Tibial nerve (tissue), 3 donors: ENCODE measurements around the gene PPM1H.

Experiments used
- POLR2A ChIP-seq, 2 donors: fragments of 450-650 bp; IDR thresholded peaks; one replicate each; pipeline ENCODE4 v1.6.1; 2017; ENCODE audit warnings: antibody characterized with exemption in 2 of 2, mild to moderate bottlenecking in 2 of 2, moderate library complexity in 2 of 2
- TF ChIP-seq, protein P1 (sequence below), 5 experiments: fragments of 200-600 bp in 3 of 5; fragments of 450-650 bp in 2 of 5; sonication (generic) in 3 of 5; IDR thresholded peaks; one replicate each; pipeline ENCODE4 v1.5.1; 2016 to 2019; ENCODE audit warnings: antibody characterized with exemption in 5 of 5, mild to moderate bottlenecking in 3 of 5, moderate library complexity in 2 of 5

- TF ChIP-seq, protein P1, sequence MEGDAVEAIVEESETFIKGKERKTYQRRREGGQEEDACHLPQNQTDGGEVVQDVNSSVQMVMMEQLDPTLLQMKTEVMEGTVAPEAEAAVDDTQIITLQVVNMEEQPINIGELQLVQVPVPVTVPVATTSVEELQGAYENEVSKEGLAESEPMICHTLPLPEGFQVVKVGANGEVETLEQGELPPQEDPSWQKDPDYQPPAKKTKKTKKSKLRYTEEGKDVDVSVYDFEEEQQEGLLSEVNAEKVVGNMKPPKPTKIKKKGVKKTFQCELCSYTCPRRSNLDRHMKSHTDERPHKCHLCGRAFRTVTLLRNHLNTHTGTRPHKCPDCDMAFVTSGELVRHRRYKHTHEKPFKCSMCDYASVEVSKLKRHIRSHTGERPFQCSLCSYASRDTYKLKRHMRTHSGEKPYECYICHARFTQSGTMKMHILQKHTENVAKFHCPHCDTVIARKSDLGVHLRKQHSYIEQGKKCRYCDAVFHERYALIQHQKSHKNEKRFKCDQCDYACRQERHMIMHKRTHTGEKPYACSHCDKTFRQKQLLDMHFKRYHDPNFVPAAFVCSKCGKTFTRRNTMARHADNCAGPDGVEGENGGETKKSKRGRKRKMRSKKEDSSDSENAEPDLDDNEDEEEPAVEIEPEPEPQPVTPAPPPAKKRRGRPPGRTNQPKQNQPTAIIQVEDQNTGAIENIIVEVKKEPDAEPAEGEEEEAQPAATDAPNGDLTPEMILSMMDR (IDR thresholded peaks at IDR 0.05), result no peak
- no peak for TF ChIP-seq POLR2A (IDR thresholded peaks at IDR 0.05)
Measured at GRCh38 chr12:62763312-62763711, 171.6 kb downstream of the PPM1H start.
